Fibroblast of mammary gland (primary cell): ENCODE data around the gene AGAP1.

ENCODE experiments used
- DNase-seq: peaks from one replicate; pipeline ENCODE4 v3.0.0-alpha.2; 2010; ENCODE audit warnings: low read depth
- H3K4me3 ChIP-seq: 2 replicates; pipeline ENCODE4 v1.5.1; 2011; ENCODE audit warnings: low read depth, mild to moderate bottlenecking, low read length, moderate library complexity; ENCODE audit not compliant: control insufficient read depth
- TF ChIP-seq, protein P1 (sequence below): conservative IDR thresholded peaks from 2 replicates; pipeline ENCODE4 v1.5.1; 2011; ENCODE audit warnings: low read depth, low read length, inconsistent platforms; ENCODE audit not compliant: control insufficient read depth, insufficient read depth

AGAP1 gene

DNA sequence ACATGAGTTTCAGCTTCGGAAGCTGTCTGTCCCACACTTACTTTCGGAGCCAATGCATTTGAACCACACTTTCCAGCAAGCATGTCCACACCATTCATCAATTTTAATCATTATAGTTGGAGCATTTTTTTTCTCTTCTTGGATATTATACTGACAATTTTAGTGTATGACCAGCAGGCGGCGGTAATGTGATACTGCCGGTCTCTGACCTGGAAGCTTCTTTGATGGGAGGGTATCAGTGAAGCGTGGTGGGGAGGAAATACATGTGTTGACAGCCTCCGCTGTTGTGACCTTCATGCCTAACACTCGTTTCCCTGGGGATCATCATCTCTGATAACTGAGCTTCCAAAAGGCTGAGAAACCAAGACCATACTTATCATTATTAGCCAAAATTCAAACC is 442.6 kb downstream of the AGAP1 start:
- peak; percentile 18 for DNase-seq
- no peak overlapping the region for H3K4me3 ChIP-seq
- TF ChIP-seq, protein P1, sequence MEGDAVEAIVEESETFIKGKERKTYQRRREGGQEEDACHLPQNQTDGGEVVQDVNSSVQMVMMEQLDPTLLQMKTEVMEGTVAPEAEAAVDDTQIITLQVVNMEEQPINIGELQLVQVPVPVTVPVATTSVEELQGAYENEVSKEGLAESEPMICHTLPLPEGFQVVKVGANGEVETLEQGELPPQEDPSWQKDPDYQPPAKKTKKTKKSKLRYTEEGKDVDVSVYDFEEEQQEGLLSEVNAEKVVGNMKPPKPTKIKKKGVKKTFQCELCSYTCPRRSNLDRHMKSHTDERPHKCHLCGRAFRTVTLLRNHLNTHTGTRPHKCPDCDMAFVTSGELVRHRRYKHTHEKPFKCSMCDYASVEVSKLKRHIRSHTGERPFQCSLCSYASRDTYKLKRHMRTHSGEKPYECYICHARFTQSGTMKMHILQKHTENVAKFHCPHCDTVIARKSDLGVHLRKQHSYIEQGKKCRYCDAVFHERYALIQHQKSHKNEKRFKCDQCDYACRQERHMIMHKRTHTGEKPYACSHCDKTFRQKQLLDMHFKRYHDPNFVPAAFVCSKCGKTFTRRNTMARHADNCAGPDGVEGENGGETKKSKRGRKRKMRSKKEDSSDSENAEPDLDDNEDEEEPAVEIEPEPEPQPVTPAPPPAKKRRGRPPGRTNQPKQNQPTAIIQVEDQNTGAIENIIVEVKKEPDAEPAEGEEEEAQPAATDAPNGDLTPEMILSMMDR: peak; percentile 39

DNA sequence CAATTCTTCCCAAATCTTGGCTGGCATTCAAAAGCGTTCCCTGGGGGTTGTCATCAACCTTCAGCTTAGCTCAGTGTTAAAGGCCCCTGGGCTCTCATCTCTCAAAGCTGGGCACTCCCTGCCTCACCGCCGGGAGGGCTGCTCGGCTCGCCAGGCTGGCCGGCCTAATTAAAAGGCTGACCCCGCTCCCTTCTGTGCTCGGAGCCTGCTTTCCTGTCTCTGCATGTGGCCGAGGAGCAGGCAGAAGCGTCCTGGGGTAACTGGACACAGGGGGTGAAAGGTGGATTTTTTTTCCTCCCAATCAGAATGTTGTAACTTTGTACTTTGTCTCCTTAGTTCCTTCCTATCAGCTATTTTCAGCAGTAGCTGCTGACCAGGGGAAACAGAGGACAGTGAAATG is 443.2 kb downstream of the AGAP1 start:
- DNase-seq: no peak
- TF ChIP-seq, protein P1: no peak
- H3K4me3 ChIP-seq: no peak overlapping the region

DNA sequence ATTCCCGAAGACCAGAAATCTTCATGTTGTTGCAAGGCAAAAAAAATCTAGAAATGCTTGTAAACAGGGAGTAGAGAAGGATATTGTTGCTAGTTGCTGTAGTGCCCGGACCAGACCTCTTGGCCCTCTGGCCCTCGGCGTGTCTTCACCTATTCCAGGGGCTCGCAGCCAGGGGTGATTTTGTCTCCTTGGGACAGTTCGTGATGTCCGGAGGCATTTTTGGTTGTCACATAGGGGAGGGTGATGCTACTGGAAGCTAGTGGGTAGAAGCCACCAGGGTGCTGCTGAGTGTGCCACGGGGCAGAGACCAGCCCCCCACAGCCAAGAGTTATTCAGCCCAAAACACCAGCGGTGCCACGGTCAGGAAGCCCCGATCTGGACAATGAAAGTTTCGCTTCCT is 443.7 kb downstream of the AGAP1 start:
- H3K4me3 ChIP-seq: no peak overlapping the region
- TF ChIP-seq, protein P1: no peak
- no peak for DNase-seq

DNA sequence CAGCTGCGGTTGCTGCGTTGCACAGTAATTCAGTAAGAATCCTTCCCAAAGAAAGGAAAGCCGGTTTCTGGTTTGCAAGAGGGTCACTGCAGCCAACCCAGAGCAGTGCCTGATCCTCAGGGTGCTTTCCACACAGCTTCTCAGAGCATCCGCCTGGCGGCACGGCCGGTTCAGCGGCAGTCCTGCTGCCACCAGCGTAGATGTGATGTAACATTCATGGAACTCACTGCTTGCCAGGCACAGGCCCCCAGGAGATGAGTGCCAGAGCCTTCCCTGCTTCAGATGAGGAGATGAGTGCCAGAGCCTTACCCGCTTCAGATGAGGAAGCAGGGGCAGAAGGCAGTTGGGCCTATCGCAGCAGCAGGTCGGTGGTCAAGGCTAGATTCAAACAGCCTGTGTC is 444.1 kb downstream of the AGAP1 start:
- TF ChIP-seq, protein P1: no peak
- no peak overlapping the region for H3K4me3 ChIP-seq
- DNase-seq: no peak

DNA sequence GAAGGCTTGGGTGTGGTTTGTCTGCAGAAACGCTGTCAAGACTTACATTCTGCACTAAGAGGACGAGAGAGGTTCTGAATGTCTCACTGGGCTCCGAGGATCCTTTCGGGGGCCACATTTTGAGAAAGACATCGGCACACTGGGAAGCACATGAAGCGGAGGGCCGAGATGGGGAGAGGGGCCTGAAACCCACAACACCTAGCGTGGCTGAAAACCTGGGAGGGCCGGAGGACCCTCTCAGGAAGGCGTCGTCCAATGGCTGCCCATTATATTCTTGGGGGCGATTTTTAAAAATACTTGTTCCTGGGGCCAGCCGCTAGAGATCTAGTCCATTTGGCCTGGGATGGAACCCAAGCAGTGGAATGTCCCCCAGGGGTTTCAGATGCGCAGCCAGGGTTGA is 444.8 kb downstream of the AGAP1 start:
- TF ChIP-seq, protein P1: no peak
- no peak overlapping the region for H3K4me3 ChIP-seq
- no peak for DNase-seq

DNA sequence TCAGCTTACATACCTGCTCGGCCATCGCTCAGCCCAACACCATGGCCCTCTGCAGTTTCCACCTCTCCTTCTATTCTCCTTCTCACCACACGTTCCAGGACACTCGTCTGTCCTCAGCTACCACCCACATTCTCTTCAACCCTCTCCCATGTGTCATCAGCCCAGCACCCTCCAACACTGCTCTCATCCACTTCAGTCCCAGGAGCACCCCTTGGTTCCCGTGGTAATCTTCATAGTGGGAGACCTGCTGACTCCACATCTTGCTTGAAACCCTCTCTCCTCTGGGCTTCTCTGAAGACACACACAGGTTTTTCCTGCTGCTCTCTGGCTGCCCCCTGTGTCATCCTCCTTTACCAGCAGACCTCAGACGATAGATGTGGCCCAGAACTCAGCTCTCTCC is 445.6 kb downstream of the AGAP1 start:
- H3K4me3 ChIP-seq: no peak overlapping the region
- DNase-seq: peak; percentile 14

More for the DNA sequence above, 445.6 kb downstream of the AGAP1 start:
- TF ChIP-seq, protein P1: no peak
